SK-N-SH (cell line): Measurements from ENCODE around the gene CHST1. TPM values are rescaled to one million over a fixed set of nuclear protein-coding genes. Genes with fewer than 3 reads are reported as not detected.

Experiments used
- CTCF ChIA-PET: fragments of 300-600, 350-600 bp; formaldehyde crosslinking; extraction: SDS; loops from one replicate; lab custom pipeline; 2021; lab: Yijun Ruan, JAX
- POLR2A ChIA-PET: fragments of 350-600 bp; sonication (Branson Sonifier 250); formaldehyde crosslinking; extraction: SDS; loops from one replicate; lab custom pipeline; 2020; ENCODE audit warnings: antibody characterized with exemption, inconsistent platforms; lab: Yijun Ruan, JAX
- DNase-seq: peaks from one replicate; pipeline ENCODE4 v3.0.0; 2012
- H2AFZ ChIP-seq: fragments of 200-600 bp; sonication (generic); 2 replicates; pipeline ENCODE4 v1.8.1; 2016; ENCODE audit warnings: antibody characterized with exemption, mild to moderate bottlenecking, low read depth
- H3F3A ChIP-seq: fragments of 200-600 bp; sonication (generic); replicated peaks from 2 replicates; pipeline ENCODE3; 2016; ENCODE audit warnings: antibody characterized with exemption, mild to moderate bottlenecking; ENCODE audit not compliant: insufficient read depth
- H3K27ac ChIP-seq, 2 experiments: fragments of 200-500 bp in 1 of 2; fragments of 200-600 bp in 1 of 2; sonication (Bioruptor generic) in 1 of 2; sonication (generic), shearing (Covaris generic) in 1 of 2; 2 replicates each; pipeline versions ENCODE4 v1.5.1 to v1.6.1; 2014 to 2016; ENCODE audit warnings: low read depth in 2 of 2, inconsistent platforms in 1 of 2, low read length in 1 of 2, mild to moderate bottlenecking in 1 of 2, mixed read lengths in 1 of 2
- H3K27me3 ChIP-seq: fragments of 200-600 bp; sonication (generic), shearing (Covaris generic); 2 replicates; pipeline ENCODE4 v1.6.1; 2016; ENCODE audit warnings: mixed run types; ENCODE audit not compliant: insufficient read depth
- H3K36me3 ChIP-seq, 2 experiments: fragments of 200-500 bp in 1 of 2; fragments of 200-600 bp in 1 of 2; sonication (Bioruptor generic) in 1 of 2; sonication (generic) in 1 of 2; replicated peaks in 1 of 2; 2 replicates each; pipeline versions ENCODE3 to v1.5.1; 2014 to 2016; ENCODE audit warnings: low read length in 1 of 2, mild to moderate bottlenecking in 1 of 2; ENCODE audit not compliant: insufficient read depth in 2 of 2, control insufficient read depth in 1 of 2
- H3K4me1 ChIP-seq, 2 experiments: fragments of 200-500 bp in 1 of 2; fragments of 200-600 bp in 1 of 2; sonication (Bioruptor generic) in 1 of 2; sonication (generic), shearing (Covaris generic) in 1 of 2; 2 replicates each; pipeline versions ENCODE4 v1.5.1 to v1.6.1; 2014 to 2016; ENCODE audit warnings: low read depth in 1 of 2, low read length in 1 of 2, mixed run types in 1 of 2; ENCODE audit not compliant: insufficient read depth in 2 of 2, control insufficient read depth in 1 of 2
- H3K4me2 ChIP-seq: fragments of 200-600 bp; sonication (generic), shearing (Covaris generic); 2 replicates; pipeline ENCODE4 v1.6.1; 2017; ENCODE audit warnings: mixed run types
- H3K4me3 ChIP-seq, 2 experiments: fragments of 200-500 bp in 1 of 2; fragments of 200-600 bp in 1 of 2; sonication (Bioruptor generic) in 1 of 2; sonication (generic), shearing (Covaris generic) in 1 of 2; 2 replicates each; pipeline versions ENCODE4 v1.5.1 to v1.8.1; 2014 to 2016; ENCODE audit warnings: low read depth in 2 of 2, inconsistent platforms in 1 of 2, low read length in 1 of 2, mild to moderate bottlenecking in 1 of 2, mixed read lengths in 1 of 2, moderate library complexity in 1 of 2
- H3K79me2 ChIP-seq: fragments of 200-600 bp; sonication (generic); 2 replicates; pipeline ENCODE4 v1.8.1; 2017; ENCODE audit warnings: mild to moderate bottlenecking; ENCODE audit not compliant: insufficient read depth
- H3K9ac ChIP-seq: fragments of 200-600 bp; sonication (generic); 2 replicates; pipeline ENCODE4 v1.6.1; 2017; ENCODE audit warnings: mixed run types
- H3K9me2 ChIP-seq: fragments of 200-600 bp; sonication (generic); 2 replicates; pipeline ENCODE4 v1.6.1; 2017; ENCODE audit warnings: mixed run types
- H3K9me3 ChIP-seq: fragments of 200-600 bp; sonication (generic); 2 replicates; pipeline ENCODE4 v1.6.1; 2017; ENCODE audit warnings: mixed run types, mild to moderate bottlenecking, moderate library complexity
- H4K20me1 ChIP-seq: fragments of 200-600 bp; sonication (generic); 2 replicates; pipeline ENCODE4 v1.6.1; 2017; ENCODE audit warnings: mild to moderate bottlenecking, mixed run types; ENCODE audit not compliant: insufficient read depth
- CTCF ChIP-seq: fragments of 200-600 bp; sonication (generic); IDR thresholded peaks from 2 replicates; pipeline ENCODE4 v1.6.1; 2017; ENCODE audit warnings: antibody characterized with exemption, mild to moderate bottlenecking, moderate library complexity
- ELF1 ChIP-seq: IDR thresholded peaks from 2 replicates; pipeline ENCODE4 v1.4.0; 2012
- EP300 ChIP-seq, 2 experiments: IDR thresholded peaks; 2 replicates each; pipeline versions ENCODE4 v1.4.0 to v1.6.1; 2012; ENCODE audit warnings: borderline replicate concordance in 1 of 2, low read depth in 1 of 2, low read length in 1 of 2
- FOSL2 ChIP-seq: IDR thresholded peaks from 2 replicates; pipeline ENCODE4 v1.4.0; 2012; ENCODE audit warnings: low read depth, mild to moderate bottlenecking, moderate library complexity, borderline replicate concordance
- IRF3 ChIP-seq: fragments of 150-350 bp; IDR thresholded peaks from 2 replicates; pipeline ENCODE4 v1.6.1; 2016; ENCODE audit warnings: mild to moderate bottlenecking, low read depth, low read length
- YY1 ChIP-seq: IDR thresholded peaks from 2 replicates; pipeline ENCODE4 v1.4.0; 2012; ENCODE audit warnings: low read depth, mild to moderate bottlenecking
- WGBS: methylation state at CpG from one replicate; pipeline ENCODE4 v1.1.6; 2017; ENCODE audit warnings: low lambda C conversion rate; 5-methylcytosine and 5-hydroxymethylcytosine counted together
- polyA plus RNA-seq, 3 experiments: library from polyadenylated mRNA; depleted of rRNA; stranded (reverse); fragments of >200 nt; gene quantifications; 2 replicates each; pipeline ENCODE4 v1.2.3, GENCODE V29; 2012
- TF ChIP-seq, protein P1 (sequence below): IDR thresholded peaks from 2 replicates; pipeline ENCODE4 v1.6.1; 2012; ENCODE audit warnings: mild to moderate bottlenecking, low read depth, low read length, moderate library complexity
- TF ChIP-seq, protein P2 (sequence below): IDR thresholded peaks from 2 replicates; pipeline ENCODE4; 2012
- TF ChIP-seq, protein P3 (sequence below): fragments of 150-350 bp; IDR thresholded peaks from 2 replicates; pipeline ENCODE4 v1.6.1; 2017; ENCODE audit warnings: antibody characterized with exemption, low read length, low read depth, borderline replicate concordance
- TF ChIP-seq, protein P4 (sequence below): IDR thresholded peaks from 2 replicates; pipeline ENCODE4 v1.4.0; 2012; ENCODE audit warnings: low read depth, borderline replicate concordance

The CHST1 gene
- polyA plus RNA-seq, 1 of the 3 experiments (the other 2 are of a cell fraction), result 4.9 TPM

- TF ChIP-seq, protein P1, sequence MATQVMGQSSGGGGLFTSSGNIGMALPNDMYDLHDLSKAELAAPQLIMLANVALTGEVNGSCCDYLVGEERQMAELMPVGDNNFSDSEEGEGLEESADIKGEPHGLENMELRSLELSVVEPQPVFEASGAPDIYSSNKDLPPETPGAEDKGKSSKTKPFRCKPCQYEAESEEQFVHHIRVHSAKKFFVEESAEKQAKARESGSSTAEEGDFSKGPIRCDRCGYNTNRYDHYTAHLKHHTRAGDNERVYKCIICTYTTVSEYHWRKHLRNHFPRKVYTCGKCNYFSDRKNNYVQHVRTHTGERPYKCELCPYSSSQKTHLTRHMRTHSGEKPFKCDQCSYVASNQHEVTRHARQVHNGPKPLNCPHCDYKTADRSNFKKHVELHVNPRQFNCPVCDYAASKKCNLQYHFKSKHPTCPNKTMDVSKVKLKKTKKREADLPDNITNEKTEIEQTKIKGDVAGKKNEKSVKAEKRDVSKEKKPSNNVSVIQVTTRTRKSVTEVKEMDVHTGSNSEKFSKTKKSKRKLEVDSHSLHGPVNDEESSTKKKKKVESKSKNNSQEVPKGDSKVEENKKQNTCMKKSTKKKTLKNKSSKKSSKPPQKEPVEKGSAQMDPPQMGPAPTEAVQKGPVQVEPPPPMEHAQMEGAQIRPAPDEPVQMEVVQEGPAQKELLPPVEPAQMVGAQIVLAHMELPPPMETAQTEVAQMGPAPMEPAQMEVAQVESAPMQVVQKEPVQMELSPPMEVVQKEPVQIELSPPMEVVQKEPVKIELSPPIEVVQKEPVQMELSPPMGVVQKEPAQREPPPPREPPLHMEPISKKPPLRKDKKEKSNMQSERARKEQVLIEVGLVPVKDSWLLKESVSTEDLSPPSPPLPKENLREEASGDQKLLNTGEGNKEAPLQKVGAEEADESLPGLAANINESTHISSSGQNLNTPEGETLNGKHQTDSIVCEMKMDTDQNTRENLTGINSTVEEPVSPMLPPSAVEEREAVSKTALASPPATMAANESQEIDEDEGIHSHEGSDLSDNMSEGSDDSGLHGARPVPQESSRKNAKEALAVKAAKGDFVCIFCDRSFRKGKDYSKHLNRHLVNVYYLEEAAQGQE, result no peak
- no peak for TF ChIP-seq IRF3
- TF ChIP-seq, all 33 proteins: peak for 0
Measured at GRCh38 chr11:45620243-45620642, 45.2 kb downstream of the CHST1 start (continued).

- Histone ChIP-seq H3K9me2 (no peaks in the 10 kb centered on the region), H3K9me3 (no peaks in the 10 kb centered on the region), H3K79me2 (no peaks in the 10 kb centered on the region), H3K4me3 (no peak overlapping the region), H3K4me1 (no peaks in the 10 kb centered on the region), H3K27ac (no peak overlapping the region), H4K20me1 (no peaks in the 10 kb centered on the region), H3K9ac (no peak overlapping the region), H3K36me3 (no peaks in the 10 kb centered on the region), H3K27me3 (no peaks in the 10 kb centered on the region), H3F3A (no peaks in the 10 kb centered on the region), H2AFZ (no peak overlapping the region), H3K4me2 (no peak overlapping the region)
- ChIA-PET POLR2A (no interaction called here), CTCF (interaction anchor here (1.8 kb wide), 1 partner anchor 153 kb away, joined by 5 read pairs; no protein-coding TSS in a partner anchor)
- TF ChIP-seq, protein P2, sequence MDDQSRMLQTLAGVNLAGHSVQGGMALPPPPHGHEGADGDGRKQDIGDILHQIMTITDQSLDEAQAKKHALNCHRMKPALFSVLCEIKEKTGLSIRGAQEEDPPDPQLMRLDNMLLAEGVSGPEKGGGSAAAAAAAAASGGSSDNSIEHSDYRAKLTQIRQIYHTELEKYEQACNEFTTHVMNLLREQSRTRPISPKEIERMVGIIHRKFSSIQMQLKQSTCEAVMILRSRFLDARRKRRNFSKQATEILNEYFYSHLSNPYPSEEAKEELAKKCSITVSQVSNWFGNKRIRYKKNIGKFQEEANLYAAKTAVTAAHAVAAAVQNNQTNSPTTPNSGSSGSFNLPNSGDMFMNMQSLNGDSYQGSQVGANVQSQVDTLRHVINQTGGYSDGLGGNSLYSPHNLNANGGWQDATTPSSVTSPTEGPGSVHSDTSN, result no peak
- no peak for TF ChIP-seq EP300 (IDR thresholded peaks at IDR 0.05; ENCODE audit: borderline replicate concordance in 1 of 2, low read depth in 1 of 2, low read length in 1 of 2)
- no peak for DNase-seq
Measured at GRCh38 chr11:45618897-45619296, 46.5 kb downstream of the CHST1 start.

DNA sequence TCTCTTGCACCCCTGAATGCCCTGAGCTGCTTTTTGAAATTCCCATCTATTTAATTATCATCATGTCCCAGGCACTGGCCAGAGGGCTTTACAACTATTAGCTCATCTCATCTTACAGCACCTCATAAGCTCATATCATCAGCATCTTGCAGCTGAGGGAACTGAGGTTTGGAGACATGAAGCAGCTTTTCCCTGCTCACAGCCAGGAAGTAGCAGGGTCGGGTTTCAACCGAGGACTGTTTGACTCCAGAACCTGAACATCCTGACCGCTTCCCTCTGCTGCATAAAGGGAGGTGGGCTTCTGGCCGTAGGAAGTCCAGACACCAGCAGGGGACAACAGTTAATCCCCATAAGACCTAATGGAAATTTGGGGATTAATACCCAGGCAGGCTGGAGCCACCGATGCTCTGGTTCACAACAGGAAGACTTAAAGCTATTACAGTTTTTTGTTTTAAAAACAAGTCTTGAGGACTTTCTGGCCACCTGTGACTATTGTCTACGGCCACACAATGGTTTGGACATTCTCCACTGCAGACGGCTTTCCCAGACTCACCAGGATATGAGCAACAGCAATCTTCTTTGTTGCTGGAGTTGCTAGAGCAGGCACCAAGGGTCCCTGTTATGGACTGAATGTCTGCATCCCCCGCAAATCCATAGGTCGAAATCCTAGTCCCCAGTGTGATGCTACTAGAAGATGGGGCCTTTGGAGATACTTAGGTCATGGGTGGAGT, 47.4 kb downstream of the CHST1 start:
- no peaks in the 10 kb centered on the region for H3K9me2 ChIP-seq
- CTCF ChIA-PET, result interaction anchor here (1.3 to 1.8 kb wide), 2 partner anchors 8 to 154 kb away, joined by 3 to 5 read pairs; no protein-coding TSS in a partner anchor
- H3F3A ChIP-seq, result no peaks in the 10 kb centered on the region
- H2AFZ ChIP-seq, result no peak overlapping the region
- no peak overlapping the region for H3K27ac ChIP-seq
- no peaks in the 10 kb centered on the region for H3K4me1 ChIP-seq
- WGBS, result 27% methylated on average over 9 of the region's 9 CpGs
- no peaks in the 10 kb centered on the region for H4K20me1 ChIP-seq
- H3K79me2 ChIP-seq, result no peaks in the 10 kb centered on the region
- no peak overlapping the region for H3K4me2 ChIP-seq
- no peaks in the 10 kb centered on the region for H3K9me3 ChIP-seq
- no peaks in the 10 kb centered on the region for H3K27me3 ChIP-seq
- no peak overlapping the region for H3K9ac ChIP-seq
- H3K36me3 ChIP-seq, result no peaks in the 10 kb centered on the region
- POLR2A ChIA-PET, result no interaction called here
- DNase-seq, result no peak
- H3K4me3 ChIP-seq, result no peak overlapping the region
- TF ChIP-seq, protein P3, sequence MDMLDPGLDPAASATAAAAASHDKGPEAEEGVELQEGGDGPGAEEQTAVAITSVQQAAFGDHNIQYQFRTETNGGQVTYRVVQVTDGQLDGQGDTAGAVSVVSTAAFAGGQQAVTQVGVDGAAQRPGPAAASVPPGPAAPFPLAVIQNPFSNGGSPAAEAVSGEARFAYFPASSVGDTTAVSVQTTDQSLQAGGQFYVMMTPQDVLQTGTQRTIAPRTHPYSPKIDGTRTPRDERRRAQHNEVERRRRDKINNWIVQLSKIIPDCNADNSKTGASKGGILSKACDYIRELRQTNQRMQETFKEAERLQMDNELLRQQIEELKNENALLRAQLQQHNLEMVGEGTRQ, result no peak
- no peak for TF ChIP-seq YY1
- TF ChIP-seq, protein P2, result no peak
- TF ChIP-seq, protein P4, sequence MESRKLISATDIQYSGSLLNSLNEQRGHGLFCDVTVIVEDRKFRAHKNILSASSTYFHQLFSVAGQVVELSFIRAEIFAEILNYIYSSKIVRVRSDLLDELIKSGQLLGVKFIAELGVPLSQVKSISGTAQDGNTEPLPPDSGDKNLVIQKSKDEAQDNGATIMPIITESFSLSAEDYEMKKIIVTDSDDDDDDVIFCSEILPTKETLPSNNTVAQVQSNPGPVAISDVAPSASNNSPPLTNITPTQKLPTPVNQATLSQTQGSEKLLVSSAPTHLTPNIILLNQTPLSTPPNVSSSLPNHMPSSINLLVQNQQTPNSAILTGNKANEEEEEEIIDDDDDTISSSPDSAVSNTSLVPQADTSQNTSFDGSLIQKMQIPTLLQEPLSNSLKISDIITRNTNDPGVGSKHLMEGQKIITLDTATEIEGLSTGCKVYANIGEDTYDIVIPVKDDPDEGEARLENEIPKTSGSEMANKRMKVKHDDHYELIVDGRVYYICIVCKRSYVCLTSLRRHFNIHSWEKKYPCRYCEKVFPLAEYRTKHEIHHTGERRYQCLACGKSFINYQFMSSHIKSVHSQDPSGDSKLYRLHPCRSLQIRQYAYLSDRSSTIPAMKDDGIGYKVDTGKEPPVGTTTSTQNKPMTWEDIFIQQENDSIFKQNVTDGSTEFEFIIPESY, result no peak
- TF ChIP-seq ELF1, result no peak
- no peak for TF ChIP-seq FOSL2
- no peak for TF ChIP-seq CTCF
